Measurements from ENCODE around the gene BMP6. TPM values are rescaled to one million over a fixed set of nuclear protein-coding genes. Genes with fewer than 3 reads are reported as not detected.

Gene BMP6
- total RNA-seq, 1 donor, result 1.7 TPM

- H3K4me3 ChIP-seq (ENCODE audit: low read depth, low read length), result no peak overlapping the region
- DNase-seq (ENCODE audit: low read depth), result no peak
- TF ChIP-seq CTCF (IDR thresholded peaks at IDR 0.05; ENCODE audit: insufficient read depth, low read depth, low read length), result no peak
These were observed 175.9 kb downstream of the BMP6 start for GRCh38 chr6:7901780-7902179.

GRCh38 chr6:7902221-7902620 is 176.3 kb downstream of the BMP6 start:
- DNase-seq (ENCODE audit: low read depth), result no peak
- H3K4me3 ChIP-seq (ENCODE audit: low read depth, low read length), result no peak overlapping the region
- TF ChIP-seq CTCF (IDR thresholded peaks at IDR 0.05; ENCODE audit: insufficient read depth, low read depth, low read length), result no peak

DNA sequence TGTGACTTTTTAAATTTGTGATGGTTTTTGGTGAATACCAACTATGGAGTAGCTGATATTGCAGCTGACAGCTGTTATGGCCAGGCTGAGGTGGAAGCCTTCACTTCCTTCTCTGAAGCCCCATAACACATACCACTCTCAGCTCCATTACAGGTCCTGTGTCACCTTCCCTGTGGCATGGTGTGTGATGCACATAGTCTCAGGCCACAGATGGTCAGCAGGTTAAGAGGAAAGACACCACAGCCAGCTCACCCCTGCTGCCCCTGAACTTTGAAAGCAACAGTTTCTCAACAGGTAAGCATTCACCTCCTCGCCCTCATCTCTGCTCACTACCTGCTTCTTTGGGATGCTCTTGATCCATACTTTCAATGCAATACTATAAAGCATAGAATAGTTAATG is 177.0 kb downstream of the BMP6 start:
- no peak overlapping the region for H3K4me3 ChIP-seq (ENCODE audit: low read depth, low read length)
- TF ChIP-seq CTCF (IDR thresholded peaks at IDR 0.05; ENCODE audit: insufficient read depth, low read depth, low read length), result no peak
- no peak for DNase-seq (ENCODE audit: low read depth)

DNA sequence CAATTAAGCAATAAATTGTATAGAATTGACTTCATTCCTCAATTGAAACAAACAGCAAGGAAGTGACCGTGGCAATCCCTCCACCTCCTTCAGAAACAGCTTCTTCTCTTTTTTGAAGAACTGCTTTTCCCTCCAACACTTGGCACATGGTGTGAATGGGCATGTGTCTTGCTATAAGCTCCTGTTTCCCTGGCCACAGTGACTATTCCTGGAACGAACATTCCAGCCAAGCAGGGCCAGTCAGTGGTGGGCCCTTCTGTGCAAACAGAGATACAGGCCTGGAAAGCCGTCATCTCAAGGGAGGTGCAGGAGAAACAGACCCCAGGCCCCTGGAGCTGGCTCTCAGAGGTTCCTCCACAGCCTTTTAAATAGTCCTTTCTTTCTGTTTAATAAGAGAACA is 177.8 kb downstream of the BMP6 start:
- TF ChIP-seq CTCF (IDR thresholded peaks at IDR 0.05; ENCODE audit: insufficient read depth, low read depth, low read length), result no peak
- DNase-seq (ENCODE audit: low read depth), result no peak
- no peak overlapping the region for H3K4me3 ChIP-seq (ENCODE audit: low read depth, low read length)

DNA sequence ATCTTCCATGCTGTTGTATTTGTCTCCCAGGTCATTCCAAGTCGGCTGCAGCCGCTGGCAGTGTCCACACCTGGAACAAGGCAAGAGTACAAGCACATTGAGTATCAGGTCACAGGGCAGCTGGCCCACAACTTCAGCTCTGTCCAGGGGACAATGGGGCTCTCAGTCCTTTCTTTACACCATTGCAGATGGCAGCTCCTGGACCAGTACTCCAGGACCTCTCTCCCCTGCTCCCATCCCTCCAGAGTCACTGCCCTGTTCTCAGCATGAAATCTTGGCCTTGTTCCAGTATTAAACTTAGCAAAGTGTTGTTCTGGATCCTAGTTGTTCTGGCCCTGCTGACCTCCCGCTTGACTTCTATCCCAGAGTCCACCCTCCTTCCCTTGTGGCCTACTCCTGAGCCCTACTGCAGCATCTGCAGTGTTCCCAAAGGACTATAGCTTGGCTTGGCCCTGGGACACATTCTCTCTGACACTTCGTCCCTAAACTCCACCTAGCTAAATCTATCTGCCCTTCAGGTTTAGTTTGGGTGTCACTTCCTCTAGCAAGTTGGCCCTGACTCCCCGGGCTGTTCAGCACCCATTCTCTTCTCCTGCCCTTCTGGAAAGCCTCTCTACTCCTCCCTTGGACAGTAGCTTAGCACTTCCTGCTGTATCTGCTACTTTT is 178.9 kb downstream of the BMP6 start:
- no peak overlapping the region for H3K4me3 ChIP-seq (ENCODE audit: low read depth, low read length)
- no peak for DNase-seq (ENCODE audit: low read depth)
- no peak for TF ChIP-seq CTCF (IDR thresholded peaks at IDR 0.05; ENCODE audit: insufficient read depth, low read depth, low read length)

DNA sequence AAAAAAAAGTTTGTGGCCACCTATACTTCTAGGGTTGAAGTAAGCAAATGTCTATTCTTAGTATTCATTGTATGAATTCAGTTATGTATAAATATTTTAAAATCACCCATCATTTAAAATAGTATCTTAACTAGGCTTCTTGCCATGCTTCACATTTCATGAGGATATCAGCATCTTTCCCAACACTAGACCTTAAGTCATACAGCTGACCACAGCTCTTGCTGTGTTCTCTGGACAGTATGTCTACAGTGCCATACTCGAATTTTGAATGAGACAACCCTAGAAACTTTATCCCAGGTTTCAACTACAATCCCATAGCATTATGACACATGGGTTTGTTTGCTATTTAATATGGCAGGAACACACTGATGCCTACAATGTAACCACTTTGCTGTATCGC is 179.5 kb downstream of the BMP6 start:
- no peak overlapping the region for H3K4me3 ChIP-seq (ENCODE audit: low read depth, low read length)
- DNase-seq (ENCODE audit: low read depth), result peak; percentile 20
- TF ChIP-seq CTCF (IDR thresholded peaks at IDR 0.05; ENCODE audit: insufficient read depth, low read depth, low read length), result no peak

- H3K4me3 ChIP-seq (ENCODE audit: low read depth, low read length), result no peak overlapping the region
- no peak for TF ChIP-seq CTCF (IDR thresholded peaks at IDR 0.05; ENCODE audit: insufficient read depth, low read depth, low read length)
- DNase-seq (ENCODE audit: low read depth), result no peak
These were observed 180.8 kb downstream of the BMP6 start for GRCh38 chr6:7906741-7907140.
